ENCODE data around the gene SLN. TPM values are rescaled to one million over a fixed set of nuclear protein-coding genes. Genes with fewer than 3 reads are reported as not detected.

The SLN gene
- total and polyA plus RNA-seq, 2 donors (not counting 3 experiments of a cell fraction or from before 2014, with no cell fraction given), result 0.25 TPM; not detected in 1

- Histone ChIP-seq H3K9me1 (replicated peaks; ENCODE audit: control insufficient read depth, extremely low read depth, insufficient read depth, low read length) (no peaks in the 10 kb centered on the region), H3K4me1 (ENCODE audit: control insufficient read depth, extremely low read depth, insufficient read depth, low read length) (no peaks in the 10 kb centered on the region), H3K4me3 (replicated peaks in 1 of 3; ENCODE audit: insufficient read depth in 1 of 3, low read depth in 1 of 3, low read length in 3 of 3) (no peak overlapping the region), H3K27me3 (ENCODE audit: control insufficient read depth in 2 of 2, insufficient read depth in 2 of 2, low read length in 2 of 2) (peaks cover 6 to 19% of the 10 kb centered on the region in 2 experiments), H3K36me3 (ENCODE audit: control insufficient read depth in 2 of 2, extremely low read depth in 1 of 2, insufficient read depth in 2 of 2, low read length in 2 of 2) (no peaks in the 10 kb centered on the region), H3K9me3 (replicated peaks; ENCODE audit: control insufficient read depth, insufficient read depth, low read length) (no peaks in the 10 kb centered on the region), H3K4me2 (ENCODE audit: insufficient read depth, low read length) (no peak overlapping the region), H3K27ac (ENCODE audit: insufficient read depth, low read depth, low read length) (no peak overlapping the region), H4K20me1 (replicated peaks; ENCODE audit: control insufficient read depth, extremely low read depth, insufficient read depth, low read length) (no peaks in the 10 kb centered on the region), H2AFZ (ENCODE audit: low read depth, low read length) (no peak overlapping the region), H3K9ac (replicated peaks; ENCODE audit: extremely low read depth, insufficient read depth, low read length) (no peak overlapping the region), H3K79me2 (ENCODE audit: control insufficient read depth, insufficient read depth, low read length) (no peaks in the 10 kb centered on the region)
- intact Hi-C loops (cut with micrococcal nuclease), result no loop called here
- ChIA-PET CTCF (no interaction called here), POLR2A (no interaction called here)
- DNase-seq (ENCODE audit: low read depth, low spot score) (no peak), FAIRE-seq (no peak)
- no TSS peak for BruUV-seq (replicated peaks)
- TF ChIP-seq JUN (IDR thresholded peaks at IDR 0.05; ENCODE audit: borderline replicate concordance, insufficient read depth, insufficient read length, low read depth) (no peak), FOS (IDR thresholded peaks at IDR 0.05; ENCODE audit: borderline replicate concordance, insufficient read depth, low read length) (no peak), MYC (IDR thresholded peaks at IDR 0.05; ENCODE audit: low read depth, low read length) (no peak), POLR2AphosphoS5 (IDR thresholded peaks at IDR 0.05; ENCODE audit: insufficient read depth, low read depth, low read length) (no peak), GATA2 (IDR thresholded peaks at IDR 0.05; ENCODE audit: insufficient read depth, insufficient read length, low read depth, low read length) (no peak), CTCF (IDR thresholded peaks at IDR 0.05; ENCODE audit: extremely low read depth in 1 of 2, insufficient read depth in 1 of 2, low read depth in 1 of 2, low read length in 2 of 2) (no peak), MAX (IDR thresholded peaks at IDR 0.05; ENCODE audit: insufficient read depth, insufficient read length) (no peak), POLR2A (IDR thresholded peaks at IDR 0.05; ENCODE audit: low read depth, low read length) (no peak), EZH2 (IDR thresholded peaks at IDR 0.05; ENCODE audit: borderline replicate concordance, low read depth, low read length, severe bottlenecking) (no peak)
- dilution Hi-C loops (cut with MboI; ENCODE audit: extremely low pct_ligation_motif_present, low sequenced_read_pairs), result no loop called here
Measured at GRCh38 chr11:107719073-107719472, 7.2 kb upstream of the SLN start.

Data from endothelial cell of umbilical vein (primary cell).